WTC11 (cell line): ENCODE results near the gene HOXD10.

Experiments used
- CTCF ChIP-seq: fragments of 200-600 bp; IDR thresholded peaks from 2 replicates; pipeline ENCODE4 v1.8.0; 2022; ENCODE audit warnings: antibody characterized with exemption
- ESRRA ChIP-seq: sonication (generic); formaldehyde crosslinking; IDR thresholded peaks from 2 replicates; pipeline ENCODE4 v1.8.1; 2022; ENCODE audit warnings: mild to moderate bottlenecking, missing genetic modification reagents, borderline replicate concordance
- TEAD1 ChIP-seq: sonication (generic); formaldehyde crosslinking; IDR thresholded peaks from 2 replicates; pipeline ENCODE4 v1.8.0; 2022; ENCODE audit warnings: mild to moderate bottlenecking, missing genetic modification reagents
- ZBTB21 ChIP-seq: sonication (generic); formaldehyde crosslinking; IDR thresholded peaks from 2 replicates; pipeline ENCODE4 v1.8.1; 2023; ENCODE audit warnings: mild to moderate bottlenecking, missing genetic modification reagents, borderline replicate concordance

DNA sequence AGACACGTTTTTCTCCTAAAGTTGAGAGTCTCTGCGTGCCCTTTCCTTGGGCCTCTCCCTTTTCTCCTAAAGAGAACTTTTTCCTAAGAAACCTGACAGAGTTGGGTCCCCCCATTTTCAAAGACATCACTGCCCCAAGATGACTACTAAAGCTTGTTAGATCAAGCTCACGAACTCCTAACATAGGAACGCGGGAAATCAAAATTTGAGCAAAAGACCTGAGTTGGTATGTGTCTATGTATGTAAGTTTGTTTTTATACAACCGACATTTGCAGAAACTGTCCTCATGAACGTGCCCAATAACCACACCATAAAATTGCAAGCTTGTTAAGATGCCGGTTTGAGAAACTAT is 22.7 kb upstream of the HOXD10 start:
- TF ChIP-seq TEAD1 (CRISPR knock-in tag) (no peak), CTCF (no peak), ESRRA (no peak), ZBTB21 (CRISPR knock-in tag) (no peak)
